GM19043 (cell line): Measurements from ENCODE around the gene EIF4E.
A peak's percentile ranks its signal among the peaks of the same experiment; 100 is the strongest.
"Not testable (repeated sequence)": the region's sequence is repeated elsewhere in the genome, so short reads cannot be mapped to it uniquely, and the experiment has no call there.

Source experiments
- ATAC-seq: cut with Tn5 transposase; IDR thresholded peaks from one replicate; pipeline ENCODE4 v1.9.1; 2021; ENCODE audit warnings: low read depth; ENCODE audit not compliant: unreplicated experiment

EIF4E gene

GRCh38 chr4:98934851-98935250 lies 5.9 kb upstream of the EIF4E start:
- ATAC-seq = not testable (repeated sequence)

DNA sequence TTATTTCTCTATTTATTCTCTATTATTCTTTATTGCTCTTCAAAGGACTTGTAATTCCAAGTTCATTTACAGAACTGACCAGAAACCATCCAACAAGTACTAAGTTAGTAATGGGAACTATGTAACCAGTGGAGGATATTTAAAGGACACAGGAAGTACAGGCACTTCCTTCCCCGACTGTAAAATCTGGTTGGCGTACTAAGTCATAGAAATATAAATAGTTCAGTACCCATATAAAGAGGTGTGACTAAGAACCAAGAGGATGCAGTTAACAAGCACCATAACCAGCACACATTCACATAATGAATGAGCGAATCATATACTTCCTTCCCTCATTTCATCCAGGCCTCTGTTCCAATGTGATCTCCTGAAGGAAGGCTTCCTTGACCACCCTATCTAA lies 3.6 kb upstream of the EIF4E start:
- no peak for ATAC-seq

- no peak for ATAC-seq
These were observed 1.5 kb upstream of the EIF4E start for GRCh38 chr4:98930311-98930865.

- ATAC-seq = peak; percentile 37
These were observed 671 bp upstream of the EIF4E start for GRCh38 chr4:98929341-98930267.

DNA sequence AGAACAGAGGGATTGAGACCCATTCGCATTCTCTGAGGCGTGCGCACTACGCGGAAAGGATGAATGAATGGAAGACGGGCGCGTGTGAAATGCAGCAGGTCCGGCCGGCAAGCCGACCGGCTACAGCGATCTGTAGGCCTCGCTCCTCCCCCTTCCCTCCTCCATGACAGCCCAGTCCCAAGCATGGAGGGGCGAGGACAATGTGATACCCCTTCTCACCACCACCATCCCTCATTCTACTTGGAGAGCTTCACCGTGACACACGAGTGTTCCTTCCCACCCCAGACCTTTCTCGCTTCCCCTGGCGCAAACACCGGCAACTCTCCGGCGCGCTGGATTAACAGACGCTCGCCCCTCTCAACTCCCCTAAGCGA lies 815 bp downstream of the EIF4E start:
- ATAC-seq = peak; percentile 37

DNA sequence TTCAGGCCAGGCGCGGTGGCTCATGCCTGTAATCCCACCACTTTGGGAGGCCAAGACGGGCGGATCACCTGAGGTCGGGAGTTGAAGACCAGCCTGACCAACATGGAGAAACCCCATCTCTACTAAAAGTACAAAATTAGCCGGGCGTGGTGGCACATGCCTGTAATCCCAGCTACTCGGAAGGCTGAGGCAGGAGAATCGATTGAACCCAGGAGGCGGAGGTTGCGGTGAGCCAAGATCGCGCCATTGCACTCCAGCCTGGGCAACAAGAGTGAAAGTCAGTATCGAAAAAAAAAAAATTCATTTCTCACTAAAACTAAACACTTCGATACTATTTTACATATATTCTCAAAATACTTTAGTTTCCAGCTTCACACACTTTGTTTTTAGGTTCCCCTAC lies 2.7 kb downstream of the EIF4E start:
- ATAC-seq = not testable (repeated sequence)

DNA sequence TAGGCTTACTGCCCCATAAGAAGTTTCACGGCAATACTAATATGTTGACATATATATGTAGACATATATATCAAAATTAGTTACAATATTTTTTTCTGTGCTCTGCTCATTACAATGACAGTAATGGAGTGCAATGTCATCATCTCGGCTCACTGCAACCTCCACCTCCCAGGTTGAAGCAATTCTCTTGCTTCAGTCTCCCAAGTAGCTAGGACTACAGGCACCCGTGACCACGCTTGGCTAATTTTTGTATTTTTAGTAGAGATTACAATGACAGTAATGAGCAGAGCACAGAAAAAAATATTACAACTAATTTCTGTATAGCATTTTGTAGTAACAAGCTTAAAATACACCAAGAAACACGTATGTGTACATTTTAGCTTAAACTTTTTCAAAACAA lies 7.6 kb downstream of the EIF4E start:
- ATAC-seq = no peak

- no peak for ATAC-seq
These were observed 8.9 kb downstream of the EIF4E start for GRCh38 chr4:98919996-98920395.

DNA sequence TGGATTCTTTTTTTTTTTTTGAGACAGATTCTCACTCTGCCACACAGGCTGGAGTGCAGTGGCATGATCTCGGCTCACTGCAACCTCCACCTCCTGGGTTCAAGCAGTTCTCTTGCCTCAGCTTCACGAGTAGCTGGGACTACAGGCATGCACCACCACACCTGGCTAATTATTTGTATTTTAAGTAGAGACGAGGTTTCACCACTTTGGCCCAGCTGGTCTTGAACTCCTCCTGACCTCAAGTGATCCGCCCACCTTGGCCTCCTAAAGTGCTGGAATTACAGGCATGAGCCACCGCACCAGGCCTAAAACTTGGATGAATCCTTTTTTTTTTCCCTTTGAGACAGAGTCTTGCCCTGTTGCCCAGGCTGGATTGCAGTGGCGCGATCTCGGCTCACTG lies 18.2 kb downstream of the EIF4E start:
- ATAC-seq = peak; percentile 41

DNA sequence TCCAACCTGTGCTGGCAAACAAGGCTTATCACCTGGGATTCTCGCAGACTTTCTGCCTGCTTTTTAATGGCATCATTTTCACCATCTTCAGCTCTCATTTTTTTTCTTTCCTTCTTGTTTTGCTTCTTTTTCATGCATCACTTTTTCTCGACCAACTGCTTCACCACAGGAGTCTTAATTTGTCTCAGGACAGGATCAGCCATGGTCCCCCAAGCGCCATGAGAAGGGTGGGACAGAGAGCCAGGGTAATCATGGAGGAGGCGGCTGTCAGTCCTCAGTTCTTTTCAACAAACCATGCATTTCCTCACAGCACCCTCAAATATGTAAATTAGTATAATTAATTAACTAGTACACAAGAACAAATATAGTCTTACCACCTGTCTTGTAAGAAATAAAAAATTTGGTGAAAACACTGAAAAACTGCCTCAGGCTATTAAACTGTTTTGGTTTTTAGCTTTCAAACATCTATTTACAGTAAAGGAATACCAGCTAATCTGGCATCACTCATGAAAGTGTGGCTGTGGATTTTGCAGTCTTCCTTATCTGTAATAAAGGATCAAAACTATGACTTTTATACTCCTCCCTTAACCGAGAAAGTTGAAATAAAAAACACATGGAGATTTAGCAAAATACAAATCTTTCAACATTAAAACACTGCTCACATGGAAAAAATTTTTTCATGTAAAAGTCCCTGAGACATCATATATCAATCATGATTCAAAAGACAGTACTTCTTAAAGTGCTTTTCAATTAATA lies 19.1 kb downstream of the EIF4E start:
- ATAC-seq = no peak

DNA sequence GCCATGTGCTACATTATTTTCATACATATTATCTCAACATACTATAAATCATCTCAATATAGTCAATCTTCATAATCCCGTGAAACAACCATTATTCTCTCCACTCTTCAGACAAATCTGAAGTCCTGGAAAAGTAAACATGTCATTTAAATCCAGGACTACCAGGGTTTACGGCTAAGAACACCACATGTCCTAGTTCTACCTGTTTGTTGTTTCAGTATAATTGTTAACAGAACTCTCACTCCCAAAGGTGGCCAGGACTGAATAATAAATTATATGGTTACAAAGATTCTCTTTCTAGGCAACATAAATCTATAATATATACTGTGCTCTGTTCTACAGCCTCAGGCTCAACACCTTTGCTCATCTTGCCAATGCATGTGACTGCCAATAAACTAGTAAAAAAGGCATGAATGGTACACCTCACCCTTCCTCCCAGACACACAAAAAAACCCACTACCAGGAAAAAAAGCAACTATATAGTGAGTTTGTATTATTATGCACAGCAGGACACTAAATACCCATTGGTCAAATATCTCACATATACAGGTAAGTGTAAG lies 20.1 kb downstream of the EIF4E start:
- ATAC-seq = no peak

GRCh38 chr4:98908182-98908581 lies 20.8 kb downstream of the EIF4E start:
- ATAC-seq = no peak

DNA sequence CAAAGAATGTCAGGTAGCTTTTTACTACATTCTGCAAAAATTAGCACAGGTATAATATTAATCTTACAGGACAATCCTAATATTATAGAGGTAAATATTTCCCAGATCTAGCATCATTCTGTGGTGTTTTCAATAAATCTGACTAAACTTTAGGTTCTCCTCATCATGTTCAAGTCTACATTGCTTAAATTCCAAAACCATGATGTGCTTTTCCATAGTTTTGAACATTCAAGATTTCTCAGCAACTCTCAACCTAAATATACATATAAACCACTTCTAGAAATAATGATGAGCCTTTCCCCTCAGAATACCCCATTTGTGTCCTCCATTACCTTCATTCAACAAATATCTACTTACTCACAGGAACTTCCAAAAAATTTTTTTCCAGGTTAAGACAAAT lies 23.1 kb downstream of the EIF4E start:
- no peak for ATAC-seq

- no peak for ATAC-seq
These were observed 23.6 kb downstream of the EIF4E start for GRCh38 chr4:98905297-98905696.

DNA sequence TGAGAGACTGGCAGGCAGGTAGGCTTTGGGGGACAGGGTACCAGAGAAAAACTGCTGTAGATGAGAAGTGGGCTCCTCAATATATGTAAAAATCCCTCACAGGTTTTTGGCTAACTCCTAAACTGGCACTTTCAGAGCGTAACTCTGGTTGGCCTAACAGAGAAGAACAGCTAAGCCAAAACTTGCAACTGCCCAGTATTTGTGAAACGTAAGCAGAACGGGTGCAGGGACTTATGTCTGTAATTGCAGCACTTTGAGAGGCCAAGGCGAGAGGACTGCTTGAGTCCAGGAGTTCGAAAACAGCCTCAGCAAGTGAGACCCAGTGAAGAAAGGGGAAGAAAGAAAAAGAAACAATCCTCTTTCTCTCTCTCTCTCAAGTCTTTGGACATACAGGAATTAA lies 25.0 kb downstream of the EIF4E start:
- no peak for ATAC-seq

GRCh38 chr4:98903561-98903960 lies 25.4 kb downstream of the EIF4E start:
- no peak for ATAC-seq

GRCh38 chr4:98899277-98899676 lies 29.7 kb downstream of the EIF4E start:
- ATAC-seq = no peak

GRCh38 chr4:98891478-98892337 lies 37.2 kb downstream of the EIF4E start:
- no peak for ATAC-seq

DNA sequence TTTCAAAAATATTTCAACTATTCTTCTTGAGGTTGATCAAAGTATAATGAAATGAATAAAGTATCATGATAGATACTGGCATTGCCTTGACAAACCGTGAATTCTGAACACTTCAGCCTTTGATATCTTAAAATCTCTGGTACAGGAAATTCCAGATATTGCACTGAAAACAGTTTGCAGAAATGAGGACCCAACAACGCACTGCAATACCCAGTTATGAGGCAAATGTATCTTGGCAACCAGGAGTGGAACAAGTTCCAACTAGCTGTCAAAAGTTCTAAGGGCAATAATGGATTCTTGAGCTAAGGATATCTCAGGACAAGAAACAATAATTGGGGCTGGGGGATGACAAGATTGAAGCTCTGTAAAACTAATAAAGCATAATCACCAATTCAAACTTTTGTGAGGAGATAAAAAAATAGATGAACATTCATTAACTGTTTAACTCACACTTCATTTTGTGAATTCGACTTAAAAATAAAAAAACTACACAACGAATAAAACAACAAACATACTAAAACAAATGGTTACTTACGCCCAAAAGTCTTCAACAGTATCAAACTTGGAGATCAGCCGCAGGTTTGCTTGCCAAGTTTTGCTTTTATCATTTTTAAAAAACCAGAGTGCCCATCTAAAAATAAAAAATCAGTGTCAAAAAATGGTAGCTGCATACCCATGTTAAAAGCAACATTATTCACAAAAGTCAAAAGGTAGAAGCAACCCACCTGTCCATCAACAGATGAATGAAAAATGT lies 38.1 kb downstream of the EIF4E start:
- ATAC-seq = no peak

- ATAC-seq = no peak
These were observed 41.8 kb downstream of the EIF4E start for GRCh38 chr4:98887145-98887544.
